Panc1 (cell line): ENCODE measurements around the gene RPUSD1.

Experiments
- CTCF ChIP-seq: fragments of 450-650 bp; IDR thresholded peaks from 2 replicates; pipeline ENCODE4 v1.5.1; 2017; ENCODE audit warnings: mild to moderate bottlenecking
- POLR2AphosphoS5 ChIP-seq: IDR thresholded peaks from 2 replicates; pipeline ENCODE4 v1.6.1; 2012; ENCODE audit warnings: mild to moderate bottlenecking, low read depth, low read length, moderate library complexity
- REST ChIP-seq, 2 experiments: IDR thresholded peaks; 2 replicates each; pipeline ENCODE4 v1.6.1; 2011 to 2012; ENCODE audit warnings: low read depth in 2 of 2, control low read depth in 1 of 2, low read length in 1 of 2, mild to moderate bottlenecking in 1 of 2, moderate library complexity in 1 of 2; ENCODE audit not compliant: insufficient read depth in 1 of 2

- TF ChIP-seq CTCF: no peak
- no peak for TF ChIP-seq POLR2AphosphoS5
- TF ChIP-seq REST (IDR thresholded peaks at IDR 0.05; ENCODE audit: insufficient read depth in 1 of 2, low read depth in 2 of 2, low read length in 1 of 2): no peak
These were observed 15.5 kb upstream of the RPUSD1 start for GRCh38 chr16:803754-804080.
